B cell (primary cell): ENCODE results near the gene SCN1B. TPM values are rescaled to one million over a fixed set of nuclear protein-coding genes. Genes with fewer than 3 reads are reported as not detected.

Experiments used
- ATAC-seq: fragments of 200-7000 bp; cut with Tn5 transposase; one replicate; pipeline ENCODE4 v1.10.0; 2021; ENCODE audit warnings: low read depth, mild to moderate bottlenecking, moderate number of reproducible peaks, moderate library complexity
- CTCF ChIA-PET: fragments of 350-600 bp; sonication (Branson Sonifier 250); formaldehyde crosslinking; loops from one replicate; lab custom pipeline; 2021; ENCODE audit warnings: antibody characterized with exemption, inconsistent platforms; lab: Charles Lee
- POLR2A ChIA-PET: fragments of 350-600 bp; sonication (Branson Sonifier 250); formaldehyde crosslinking; loops from one replicate; lab custom pipeline; 2021; ENCODE audit warnings: antibody characterized with exemption; lab: Charles Lee
- DNase-seq: peaks from one replicate; pipeline ENCODE4 v3.0.0; 2013
- H2AFZ ChIP-seq: 2 replicates; pipeline ENCODE4 v1.6.1; 2012; ENCODE audit warnings: mild to moderate bottlenecking, low read depth, low read length; ENCODE audit not compliant: insufficient read depth, poor library complexity, severe bottlenecking
- H3K27ac ChIP-seq, 2 donors: 1 replicate in 1 of 2; 2 replicates in 1 of 2; pipeline ENCODE4 v1.5.1; 2012 to 2013; ENCODE audit warnings: low read length in 2 of 2, mild to moderate bottlenecking in 2 of 2, moderate library complexity in 1 of 2
- H3K27me3 ChIP-seq, 4 experiments: fragments of 200-600 bp in 1 of 4; sonication (generic) in 1 of 4; replicated peaks in 1 of 4; 1 replicate in 2 of 4; 2 replicates in 2 of 4; pipeline versions ENCODE4 v1.6.1 to v1.7.0; 2013 to 2016; ENCODE audit warnings: low read length in 3 of 4, mild to moderate bottlenecking in 2 of 4, mixed read lengths in 1 of 4, moderate library complexity in 1 of 4; ENCODE audit not compliant: insufficient read depth in 4 of 4, control insufficient read depth in 3 of 4; ENCODE audit errors: control extremely low read depth in 1 of 4
- H3K36me3 ChIP-seq, 2 experiments: replicated peaks in 1 of 2; 1 replicate in 1 of 2; 2 replicates in 1 of 2; pipeline versions ENCODE4 v1.6.1 to v1.7.1; 2013; ENCODE audit warnings: low read length in 1 of 2; ENCODE audit not compliant: insufficient read depth in 2 of 2, control insufficient read depth in 1 of 2; ENCODE audit errors: control extremely low read depth in 1 of 2, extremely low read depth in 1 of 2
- H3K4me1 ChIP-seq, 2 donors: fragments of 200-600 bp in 1 of 2; sonication (generic) in 1 of 2; 1 replicate in 1 of 2; 2 replicates in 1 of 2; pipeline versions ENCODE4 v1.5.1 to v1.6.1; 2013 to 2017; ENCODE audit warnings: low read length in 2 of 2; ENCODE audit not compliant: control insufficient read depth in 2 of 2, insufficient read depth in 2 of 2
- H3K4me2 ChIP-seq: replicated peaks from 2 replicates; pipeline ENCODE3; 2012; ENCODE audit warnings: mild to moderate bottlenecking, low read depth, low read length; ENCODE audit not compliant: poor library complexity, severe bottlenecking
- H3K4me3 ChIP-seq, 5 experiments: fragments of 200-600 bp in 1 of 5; sonication (generic) in 1 of 5; 1 replicate in 3 of 5; 2 replicates in 2 of 5; pipeline versions ENCODE4 v1.5.1 to v1.7.0; 2011 to 2016; ENCODE audit warnings: low read length in 4 of 5, mild to moderate bottlenecking in 4 of 5, low read depth in 2 of 5, control low read depth in 1 of 5, moderate library complexity in 1 of 5; ENCODE audit not compliant: insufficient read depth in 1 of 5; ENCODE audit errors: control extremely low read depth in 1 of 5, extremely low read depth in 1 of 5
- H3K79me2 ChIP-seq: fragments of 200-600 bp; sonication (generic); one replicate; pipeline ENCODE4 v1.6.0; 2016; ENCODE audit warnings: low read length; ENCODE audit not compliant: control insufficient read depth, insufficient read depth
- H3K9ac ChIP-seq: fragments of 200-600 bp; sonication (generic); 2 replicates; pipeline ENCODE4 v1.6.1; 2017; ENCODE audit warnings: mild to moderate bottlenecking, low read length, moderate library complexity
- H3K9me3 ChIP-seq, 3 donors: one replicate each; pipeline versions ENCODE4 v1.6.1 to v1.7.1; 2013; ENCODE audit warnings: low read length in 2 of 3; ENCODE audit not compliant: control insufficient read depth in 2 of 3, insufficient read depth in 1 of 3; ENCODE audit errors: control extremely low read depth in 1 of 3
- H4K20me1 ChIP-seq: 2 replicates; pipeline ENCODE4 v1.6.0; 2012; ENCODE audit warnings: mild to moderate bottlenecking, low read length; ENCODE audit not compliant: insufficient read depth, control insufficient read depth, poor library complexity, severe bottlenecking
- H3K27ac Mint-ChIP-seq: one replicate; pipeline ENCODE4 v1.8.0; 2021; ENCODE audit warnings: mixed read lengths
- H3K27me3 Mint-ChIP-seq: one replicate; pipeline ENCODE4 v1.8.0; 2021; ENCODE audit warnings: mixed read lengths
- H3K4me1 Mint-ChIP-seq: one replicate; pipeline ENCODE4 v1.8.0; 2021; ENCODE audit warnings: mixed read lengths
- H3K4me3 Mint-ChIP-seq: one replicate; pipeline ENCODE4 v1.8.0; 2021; ENCODE audit warnings: mixed read lengths
- H3K9me3 Mint-ChIP-seq: one replicate; pipeline ENCODE4 v1.8.0; 2022; ENCODE audit warnings: mixed read lengths; ENCODE audit not compliant: insufficient read depth
- EZH2 ChIP-seq: IDR thresholded peaks from 2 replicates; pipeline ENCODE4 v1.6.1; 2012; ENCODE audit warnings: borderline replicate concordance, low read depth, mild to moderate bottlenecking, moderate library complexity, low read length; ENCODE audit not compliant: insufficient read depth, poor library complexity, severe bottlenecking
- WGBS: methylation state at CpG from one replicate; pipeline ENCODE4 v1.1.5; 2013; ENCODE audit warnings: missing lambda C conversion rate; ENCODE audit not compliant: insufficient coverage; 5-methylcytosine and 5-hydroxymethylcytosine counted together
- intact Hi-C: fragments of 100-400 bp; cut with micrococcal nuclease; formaldehyde crosslinking; loops from one replicate; pipeline ENCODE4 v1.10.0; 2022
- polyA plus RNA-seq: library from polyadenylated mRNA; depleted of rRNA; stranded (reverse); fragments of >200 nt; gene quantifications from 2 replicates; pipeline ENCODE4 v1.2.3, GENCODE V29; 2012
- total RNA-seq, 2 donors: library from RNA; stranded (reverse); fragments of 120-200 nt in 1 of 2; gene quantifications; 1 replicate in 1 of 2; 2 replicates in 1 of 2; pipeline versions ENCODE4 v1.2.3 to v1.2.4, GENCODE V29; 2013 to 2022
- TF ChIP-seq, protein P1 (sequence below): fragments of 200-600 bp; IDR thresholded peaks from one replicate; pipeline ENCODE4 v1.8.0; 2022; ENCODE audit warnings: antibody characterized with exemption, mild to moderate bottlenecking

The SCN1B gene
- total and polyA plus RNA-seq, 2 donors (not counting 1 experiment from before 2014, with no cell fraction given), result 0.52 to 0.72 TPM

DNA sequence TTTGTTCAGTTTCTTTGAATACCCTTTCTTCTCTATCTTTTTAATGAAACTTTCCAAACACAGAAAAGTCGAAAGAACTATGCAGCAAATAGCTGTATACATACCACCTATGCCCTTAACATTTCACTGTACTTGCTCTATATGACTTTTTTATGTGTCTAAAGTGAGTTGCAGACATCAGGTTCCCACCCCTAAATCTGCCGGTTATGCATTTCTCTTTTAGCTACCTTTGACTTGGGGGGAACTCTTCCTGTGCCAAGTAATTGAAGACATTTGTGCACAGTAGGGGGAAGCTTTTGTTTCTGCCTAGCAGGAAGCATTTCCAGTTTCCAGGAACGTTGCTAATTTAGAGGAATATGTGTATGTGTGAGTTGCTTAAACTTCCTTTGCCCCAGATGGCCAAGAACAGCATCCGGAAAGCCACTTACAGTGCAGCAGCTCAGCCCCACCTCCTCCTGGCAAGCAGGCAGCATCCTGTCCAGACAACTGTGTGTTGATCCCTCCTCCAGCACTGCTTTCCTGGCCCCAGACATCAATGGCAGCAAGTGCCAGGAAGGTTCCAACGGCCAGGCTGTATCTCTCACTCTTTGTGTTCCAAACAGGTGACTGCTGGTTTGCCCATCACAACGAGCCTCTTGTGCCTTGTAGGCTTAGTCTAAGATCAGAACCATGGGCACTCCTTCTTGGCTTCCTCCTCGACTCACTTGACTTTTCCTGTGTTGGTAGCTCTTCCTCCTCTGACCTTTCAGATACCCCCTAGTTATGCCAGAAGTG lies 44.8 kb upstream of the SCN1B start:
- 3% methylated on average over 6 of the region's 7 CpGs for WGBS

DNA sequence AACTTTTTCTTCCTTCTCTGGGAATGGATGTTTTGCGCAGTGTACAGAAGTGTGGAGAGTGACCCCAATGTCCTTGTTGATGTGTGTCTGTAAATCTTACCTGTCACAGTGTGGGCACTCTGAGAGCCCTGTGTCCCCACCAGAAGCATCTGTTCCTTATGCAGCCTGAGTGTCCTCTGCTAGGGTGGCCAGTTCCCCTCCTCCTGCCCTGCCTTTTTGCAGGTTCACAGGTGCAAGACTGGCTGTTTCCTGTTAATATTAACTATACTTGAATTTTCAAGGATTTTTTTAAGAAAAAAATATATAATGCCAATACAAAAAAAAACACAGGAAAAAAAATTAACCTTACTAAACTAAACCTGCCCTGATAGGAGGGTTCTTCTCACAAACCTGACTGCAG lies 42.2 kb upstream of the SCN1B start:
- H3K27ac Mint-ChIP-seq, result no peak overlapping the region
- Histone ChIP-seq H3K4me3 (no peak overlapping the region), H3K27ac (no peak overlapping the region), H3K9ac (no peak overlapping the region), H3K27me3 (peaks cover 0 to 4% (median 0%) of the 10 kb centered on the region in 4 experiments), H3K79me2 (no peaks in the 10 kb centered on the region), H3K4me2 (no peak overlapping the region), H3K9me3 (peaks cover 0 to 4% (median 0%) of the 10 kb centered on the region in 3 donors), H3K36me3 (no peaks in the 10 kb centered on the region), H3K4me1 (no peaks in the 10 kb centered on the region), H4K20me1 (no peaks in the 10 kb centered on the region), H2AFZ (no peak overlapping the region)
- no CpG with 5 or more reads among the region's 1 CpG for WGBS
- ChIA-PET CTCF (interaction anchor here (0.8 kb wide), 1 partner anchor 15 kb away, joined by 3 read pairs; no protein-coding TSS in a partner anchor), POLR2A (no interaction called here)
- no peak overlapping the region for H3K4me3 Mint-ChIP-seq
- peaks cover 4% of the 10 kb centered on the region for H3K27me3 Mint-ChIP-seq
- intact Hi-C loops, result no loop called here
- ATAC-seq (no peak), DNase-seq (no peak)
- no peaks in the 10 kb centered on the region for H3K9me3 Mint-ChIP-seq
- TF ChIP-seq EZH2, result no peak
- TF ChIP-seq, protein P1, sequence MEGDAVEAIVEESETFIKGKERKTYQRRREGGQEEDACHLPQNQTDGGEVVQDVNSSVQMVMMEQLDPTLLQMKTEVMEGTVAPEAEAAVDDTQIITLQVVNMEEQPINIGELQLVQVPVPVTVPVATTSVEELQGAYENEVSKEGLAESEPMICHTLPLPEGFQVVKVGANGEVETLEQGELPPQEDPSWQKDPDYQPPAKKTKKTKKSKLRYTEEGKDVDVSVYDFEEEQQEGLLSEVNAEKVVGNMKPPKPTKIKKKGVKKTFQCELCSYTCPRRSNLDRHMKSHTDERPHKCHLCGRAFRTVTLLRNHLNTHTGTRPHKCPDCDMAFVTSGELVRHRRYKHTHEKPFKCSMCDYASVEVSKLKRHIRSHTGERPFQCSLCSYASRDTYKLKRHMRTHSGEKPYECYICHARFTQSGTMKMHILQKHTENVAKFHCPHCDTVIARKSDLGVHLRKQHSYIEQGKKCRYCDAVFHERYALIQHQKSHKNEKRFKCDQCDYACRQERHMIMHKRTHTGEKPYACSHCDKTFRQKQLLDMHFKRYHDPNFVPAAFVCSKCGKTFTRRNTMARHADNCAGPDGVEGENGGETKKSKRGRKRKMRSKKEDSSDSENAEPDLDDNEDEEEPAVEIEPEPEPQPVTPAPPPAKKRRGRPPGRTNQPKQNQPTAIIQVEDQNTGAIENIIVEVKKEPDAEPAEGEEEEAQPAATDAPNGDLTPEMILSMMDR, result no peak
- peaks cover 6% of the 10 kb centered on the region for H3K4me1 Mint-ChIP-seq

More for the DNA sequence above, 44.8 kb upstream of the SCN1B start:
- H2AFZ ChIP-seq, result peak overlapping the region; percentile 24
- H3K4me1 Mint-ChIP-seq, result peaks cover 2% of the 10 kb centered on the region
- H3K4me2 ChIP-seq, result no peak overlapping the region
- intact Hi-C loops, result no loop called here
- no peaks in the 10 kb centered on the region for H3K79me2 ChIP-seq
- H3K27me3 Mint-ChIP-seq, result peaks cover 4% of the 10 kb centered on the region
- H4K20me1 ChIP-seq, result no peaks in the 10 kb centered on the region
- H3K27me3 ChIP-seq, result no peaks in the 10 kb centered on the region
- ChIA-PET CTCF (interaction anchor here (1.7 kb wide), 1 partner anchor 59 kb away, joined by 4 read pairs; no protein-coding TSS in a partner anchor), POLR2A (interaction anchor here (0.6 kb wide), 1 partner anchor 748 kb away, joined by 4 read pairs; no protein-coding TSS in a partner anchor)
- ATAC-seq (no peak), DNase-seq (no peak)
- TF ChIP-seq EZH2, result no peak
- TF ChIP-seq, protein P1, result no peak
- no peak overlapping the region for H3K9ac ChIP-seq
- H3K36me3 ChIP-seq, result no peaks in the 10 kb centered on the region
- H3K27ac ChIP-seq, result no peak overlapping the region
- no peak overlapping the region for H3K4me3 Mint-ChIP-seq
- no peak overlapping the region for H3K27ac Mint-ChIP-seq
- no peaks in the 10 kb centered on the region for H3K9me3 ChIP-seq
- H3K9me3 Mint-ChIP-seq, result no peaks in the 10 kb centered on the region
- H3K4me3 ChIP-seq, result no peak overlapping the region
- no peaks in the 10 kb centered on the region for H3K4me1 ChIP-seq
